CD4-positive, alpha-beta T cell treated with Interleukin-15 for 1 hour (primary cell): ENCODE results near the gene TMEM89.

ENCODE experiments used
- DNase-seq: peaks from one replicate; pipeline ENCODE4 v3.0.0-alpha.2; 2020

Gene TMEM89

DNA sequence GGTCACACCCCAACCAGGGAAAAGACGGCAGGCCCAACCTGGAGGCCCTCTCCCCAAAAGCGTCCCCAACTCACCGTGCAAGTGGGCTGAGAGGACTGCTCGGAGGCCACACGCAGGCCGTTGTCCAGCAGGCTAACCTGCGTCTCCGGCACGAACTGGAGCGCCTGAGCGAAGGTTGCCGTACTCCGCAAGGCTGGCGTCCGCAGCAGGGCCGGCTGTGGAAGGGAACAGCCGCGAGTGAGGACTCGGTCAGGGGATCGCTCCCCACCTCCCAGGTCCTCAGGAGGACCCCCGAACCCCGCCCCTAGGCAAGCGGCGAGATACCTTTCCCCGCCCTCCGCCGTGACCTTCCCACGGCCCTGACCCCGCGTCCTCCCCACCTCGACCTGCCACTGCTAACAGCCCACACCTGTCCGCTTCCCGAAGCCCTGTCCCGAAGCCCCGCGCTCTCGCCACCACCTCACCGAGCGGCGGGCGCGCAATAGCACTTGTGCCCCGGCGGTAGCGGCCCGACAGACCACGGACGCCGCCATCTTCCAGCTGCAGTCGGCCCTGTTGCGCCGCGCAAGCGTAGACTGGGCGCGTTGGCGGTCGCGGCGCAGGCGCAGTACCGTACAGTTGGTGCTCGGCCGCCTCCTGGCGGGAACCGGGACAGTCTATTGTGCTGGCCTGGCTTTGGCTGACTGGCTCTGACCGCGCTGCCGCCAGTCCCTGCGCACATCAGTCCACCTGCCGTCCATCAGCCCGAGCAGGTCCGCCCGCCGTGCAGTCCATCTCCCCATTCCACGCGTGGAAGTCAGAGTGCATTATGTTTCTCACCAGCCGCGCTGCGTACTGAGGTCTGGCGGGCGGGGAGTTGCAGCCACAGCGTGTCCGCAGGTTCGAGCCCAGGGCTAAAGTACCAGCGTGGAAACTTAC lies 12.2 kb downstream of the TMEM89 start, which contains the start of gene UQCRC1:
TSS of gene UQCRC1 (minus strand) at position 559 of the 918 bp plus-strand sequence. CDS start at position 533, 26 bp downstream.
- peak; percentile 93 for DNase-seq

DNA sequence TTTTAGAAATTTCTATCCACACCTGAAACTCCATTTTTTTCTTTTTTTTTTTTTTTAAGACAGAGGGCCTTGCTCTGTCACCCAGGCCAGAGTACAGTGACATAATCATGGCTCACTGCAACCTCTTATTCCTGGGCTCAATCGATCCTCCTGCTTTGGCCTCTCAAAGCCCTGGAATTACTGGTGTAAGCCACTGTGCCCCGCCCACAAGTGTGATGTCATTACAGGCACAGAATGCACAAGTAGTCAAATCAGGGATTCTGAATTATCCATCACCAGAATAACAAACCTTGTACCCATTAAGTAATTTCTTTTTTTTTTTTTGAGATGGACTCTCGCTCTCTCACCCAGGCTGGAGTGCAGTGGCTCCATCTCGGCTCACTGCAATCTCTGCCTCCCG lies 14.1 kb downstream of the TMEM89 start:
- DNase-seq, result no peak

DNA sequence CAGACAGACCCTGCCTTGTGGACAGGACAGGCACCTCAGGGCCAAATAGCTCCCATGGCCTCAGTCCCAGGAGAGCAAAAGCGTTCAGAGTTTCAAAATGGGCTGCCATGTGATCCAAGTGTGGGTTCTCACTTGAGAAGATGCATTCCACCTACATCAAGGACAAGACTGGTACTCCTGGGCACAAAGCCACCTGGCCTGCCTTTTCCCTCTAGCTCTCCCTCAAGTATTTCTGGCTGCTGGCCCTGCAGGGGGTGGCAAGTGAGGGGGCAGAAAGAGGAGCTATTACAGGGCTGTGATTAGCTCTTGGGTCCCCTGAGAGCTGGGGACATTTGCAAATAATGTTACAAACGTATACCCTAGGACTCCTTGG lies 20.0 kb downstream of the TMEM89 start:
- no peak for DNase-seq

DNA sequence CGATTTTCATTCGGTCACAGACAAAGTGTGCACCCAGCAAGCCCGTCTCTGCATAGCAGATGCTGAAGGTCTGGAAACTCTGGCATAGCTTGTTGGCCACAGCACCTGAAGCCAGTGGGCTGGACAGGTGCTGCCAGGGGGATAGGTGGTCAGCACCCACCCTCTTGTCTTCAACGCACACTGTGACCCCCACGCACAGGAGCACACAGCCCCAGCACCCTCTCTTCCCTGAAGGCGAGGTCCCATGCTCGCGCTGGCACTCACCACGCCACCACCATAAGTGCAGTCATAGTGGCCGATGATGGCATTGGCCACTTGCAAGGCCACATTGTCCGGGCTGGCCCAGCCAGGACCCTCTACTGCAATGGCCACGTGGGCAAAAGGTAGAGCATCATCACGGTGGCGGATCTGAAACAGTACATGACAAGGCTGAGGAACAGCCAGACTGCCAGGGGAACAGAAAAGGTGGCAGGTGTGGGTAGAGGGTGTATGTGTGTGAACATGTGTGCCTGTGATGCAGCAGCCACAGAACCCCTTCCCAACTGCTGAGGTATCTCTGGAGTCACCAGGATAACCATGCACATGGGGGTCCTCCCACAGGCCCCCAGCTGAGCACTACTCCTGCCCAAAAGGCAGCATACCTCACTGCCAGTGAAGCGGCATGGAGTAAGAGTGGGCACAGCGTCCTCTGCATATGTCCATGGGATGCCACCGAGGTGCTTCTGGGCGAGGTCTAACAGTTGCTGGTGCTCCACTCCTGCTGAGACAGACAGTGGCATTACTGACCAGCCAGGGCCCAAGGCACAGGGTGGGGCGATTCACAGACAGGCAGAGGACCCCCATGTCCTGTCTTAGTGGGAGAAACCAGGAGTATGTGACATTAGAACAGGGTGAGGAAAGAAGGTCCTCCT lies 20.6 kb downstream of the TMEM89 start:
- no peak for DNase-seq

DNA sequence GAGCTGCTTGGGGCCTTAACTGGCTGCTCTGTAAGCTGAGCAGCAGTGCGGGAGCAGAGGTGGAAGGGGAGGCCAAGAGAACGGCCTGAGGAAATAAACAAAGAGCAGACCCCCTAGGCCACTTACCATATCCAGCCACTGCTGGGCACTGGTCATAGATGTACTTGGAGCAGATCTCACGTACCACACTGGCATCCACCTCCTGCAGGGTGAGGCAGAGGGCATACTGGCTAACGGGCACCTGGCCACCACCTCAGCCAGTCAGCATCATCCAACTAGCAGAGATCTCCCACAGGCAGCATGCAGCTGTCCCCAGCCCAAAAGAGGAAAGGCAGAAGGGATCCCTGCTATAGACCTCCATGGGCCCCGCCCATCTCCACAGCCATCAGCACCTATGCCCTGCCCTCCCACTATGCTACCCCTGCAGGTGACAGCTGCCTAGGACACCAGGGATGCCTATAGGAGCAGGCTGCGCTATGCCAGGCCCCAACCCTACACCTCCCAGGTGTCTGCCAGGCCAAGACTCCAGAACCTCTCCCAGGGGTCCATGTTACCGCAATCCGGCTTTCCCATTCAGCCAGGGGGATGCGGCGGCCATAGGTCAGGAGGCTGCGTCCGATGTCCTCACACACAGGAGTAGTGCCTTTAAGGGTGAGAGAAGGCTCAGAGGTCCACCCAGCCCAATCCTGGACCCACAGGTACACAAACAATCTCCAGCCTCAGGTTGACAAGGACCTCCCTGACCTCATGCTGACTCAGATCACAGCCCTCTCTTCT lies 21.9 kb downstream of the TMEM89 start:
- no peak for DNase-seq

DNA sequence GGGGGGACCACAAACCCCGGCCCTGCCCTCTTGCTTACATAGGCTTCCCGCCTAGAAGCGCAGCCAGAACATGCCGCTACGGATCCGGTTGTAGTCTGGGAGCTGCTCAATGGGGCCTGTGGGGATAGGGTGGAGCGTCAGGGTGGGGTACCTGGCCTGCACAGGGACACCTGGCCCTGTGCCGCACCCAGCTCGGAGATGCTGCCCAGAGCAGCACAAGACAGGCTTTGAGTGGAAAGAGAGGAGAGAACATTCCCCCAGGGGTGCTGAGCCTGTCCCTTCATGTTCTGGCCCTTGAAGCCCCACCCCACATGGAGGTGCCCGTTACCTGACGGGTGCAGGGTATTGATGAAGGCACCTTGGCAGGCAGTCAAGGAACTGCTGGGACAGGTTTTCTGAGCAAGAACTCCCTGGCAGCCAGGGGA lies 22.5 kb downstream of the TMEM89 start:
- no peak for DNase-seq

DNA sequence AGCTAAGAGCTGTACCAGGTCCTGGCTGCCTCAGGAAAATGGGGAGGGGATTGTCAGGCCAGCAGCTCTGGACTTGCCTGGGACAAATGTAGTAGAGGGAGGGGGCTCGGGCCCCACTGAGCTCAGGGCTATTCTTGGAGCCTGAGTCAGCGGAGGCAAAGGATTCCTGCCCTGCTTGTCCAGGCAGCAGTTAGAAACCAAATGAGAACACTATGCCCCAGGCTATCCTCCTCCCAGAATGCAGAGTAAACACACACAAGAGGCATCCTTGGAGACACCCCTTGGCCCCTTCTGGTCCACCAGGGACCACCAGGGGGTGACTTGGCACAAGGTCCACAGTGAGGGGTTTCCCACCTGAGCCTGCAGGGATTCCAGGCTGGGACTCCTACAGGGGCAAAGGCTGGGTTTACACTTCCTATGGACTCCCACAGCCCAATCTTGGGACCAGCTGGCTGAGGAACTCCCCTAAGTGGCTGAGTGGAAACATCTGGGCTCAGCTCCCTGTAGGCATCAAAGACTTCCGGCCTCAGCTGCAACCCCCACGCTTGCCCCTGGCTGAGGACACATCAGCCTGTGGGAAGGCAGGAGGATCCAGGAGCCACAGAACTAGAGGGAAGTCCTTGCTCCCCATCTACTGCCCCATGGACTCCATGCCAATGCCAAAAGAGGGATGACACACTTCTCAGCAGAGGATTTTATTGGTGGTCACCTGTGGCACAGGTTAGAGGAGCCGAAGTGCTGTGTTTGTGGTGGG lies 23.1 kb downstream of the TMEM89 start:
- no peak for DNase-seq

DNA sequence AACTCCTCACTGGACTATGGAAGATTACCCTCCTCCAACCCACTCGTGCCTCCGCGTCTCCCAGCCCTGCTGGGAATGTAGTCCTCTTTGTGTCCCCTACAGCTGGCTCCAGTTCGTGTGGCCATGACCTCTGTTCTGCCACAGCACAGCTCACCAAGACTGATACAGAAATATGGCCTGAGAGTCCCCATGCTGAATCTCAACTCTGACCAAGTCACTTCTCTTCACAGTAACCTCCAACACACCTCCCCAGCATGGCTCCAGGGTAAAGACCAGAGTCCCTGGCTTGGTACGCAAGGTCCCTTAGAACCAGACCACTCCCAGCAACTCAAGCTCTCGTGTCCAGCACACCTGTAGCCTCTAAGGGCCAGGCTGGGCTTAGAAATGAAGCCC lies 24.2 kb downstream of the TMEM89 start:
- DNase-seq, result no peak

DNA sequence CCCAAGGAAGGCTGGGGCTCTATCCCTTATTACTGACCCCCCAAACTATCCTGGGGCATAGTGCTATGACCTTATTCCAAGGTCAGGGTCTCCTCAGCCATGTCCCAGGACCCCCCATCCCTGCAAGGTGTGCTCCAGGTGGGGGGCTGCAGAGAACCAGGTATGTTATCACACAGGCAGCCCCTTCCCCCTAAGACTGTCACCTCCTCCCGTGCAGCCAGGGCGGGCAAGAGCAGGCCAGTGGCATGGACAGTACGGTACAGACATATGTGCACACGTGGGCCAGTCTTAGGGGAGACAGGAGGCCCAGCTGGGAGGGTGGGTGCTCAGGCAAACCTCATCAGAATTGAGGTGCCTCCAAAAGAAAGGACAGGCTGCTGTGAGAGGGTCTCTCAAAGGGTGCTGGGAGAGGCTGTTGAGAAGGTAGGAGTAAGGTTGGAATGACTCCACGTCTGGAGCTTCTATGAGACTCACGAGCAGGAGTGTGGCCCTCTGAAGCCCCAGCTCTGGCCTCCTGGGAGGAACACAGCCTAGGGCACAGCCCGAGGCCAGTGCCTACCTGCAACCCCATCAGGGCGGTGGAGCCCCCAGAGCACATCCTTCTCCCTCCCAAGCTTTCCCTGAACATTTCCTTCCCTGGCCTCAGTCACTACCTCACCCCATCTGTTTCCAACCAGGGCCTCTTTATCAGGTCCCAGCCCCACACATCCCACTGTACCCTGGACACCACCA lies 24.7 kb downstream of the TMEM89 start:
- DNase-seq, result no peak

DNA sequence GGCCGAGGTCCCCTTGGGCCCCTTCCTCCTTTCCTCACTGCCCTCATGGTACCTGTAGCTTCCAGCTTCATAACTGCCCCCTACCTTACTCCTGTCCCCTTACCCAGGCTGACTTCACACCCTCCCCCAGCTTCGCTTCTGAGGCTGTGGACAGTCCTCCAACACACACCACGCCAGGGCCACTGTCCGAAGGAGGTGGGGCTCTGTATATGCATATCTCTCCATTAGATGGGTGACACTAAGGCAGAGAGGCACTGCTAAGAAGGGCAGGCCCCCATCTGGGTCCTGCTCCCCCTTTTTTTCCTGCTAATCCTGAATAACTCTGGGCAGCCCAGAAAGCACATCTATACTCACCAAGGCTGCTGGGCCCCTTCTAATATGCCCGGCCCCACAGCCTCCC lies 25.4 kb downstream of the TMEM89 start:
- no peak for DNase-seq

DNA sequence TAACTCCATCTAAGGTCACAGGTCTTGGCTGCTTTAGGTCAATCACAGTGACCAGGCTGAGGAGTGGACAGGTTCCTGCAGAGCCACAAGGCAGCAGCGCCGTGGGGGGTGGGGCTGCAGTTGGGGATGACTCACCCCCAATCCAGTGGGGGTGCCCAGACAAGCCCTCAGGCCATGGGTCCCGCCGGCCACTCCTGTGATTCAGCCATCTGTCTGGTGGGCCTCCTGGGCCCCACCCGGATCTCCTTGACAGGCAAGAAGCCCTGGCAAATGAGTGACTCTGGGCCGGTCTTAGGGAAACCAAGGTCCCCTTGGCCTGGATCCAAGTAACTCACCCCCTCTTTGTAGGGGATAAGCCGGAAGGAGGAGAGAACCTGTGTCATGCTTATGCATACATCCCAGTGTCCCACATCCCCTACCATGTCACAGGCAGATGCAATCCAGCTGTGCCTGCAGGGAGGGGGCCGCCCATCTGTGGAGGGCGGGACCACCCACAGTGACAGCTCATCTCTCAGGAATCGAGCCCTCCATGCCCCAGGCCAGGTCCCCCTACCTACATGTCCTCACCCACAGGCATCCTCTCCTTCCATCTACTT lies 25.9 kb downstream of the TMEM89 start:
- peak; percentile 29 for DNase-seq

DNA sequence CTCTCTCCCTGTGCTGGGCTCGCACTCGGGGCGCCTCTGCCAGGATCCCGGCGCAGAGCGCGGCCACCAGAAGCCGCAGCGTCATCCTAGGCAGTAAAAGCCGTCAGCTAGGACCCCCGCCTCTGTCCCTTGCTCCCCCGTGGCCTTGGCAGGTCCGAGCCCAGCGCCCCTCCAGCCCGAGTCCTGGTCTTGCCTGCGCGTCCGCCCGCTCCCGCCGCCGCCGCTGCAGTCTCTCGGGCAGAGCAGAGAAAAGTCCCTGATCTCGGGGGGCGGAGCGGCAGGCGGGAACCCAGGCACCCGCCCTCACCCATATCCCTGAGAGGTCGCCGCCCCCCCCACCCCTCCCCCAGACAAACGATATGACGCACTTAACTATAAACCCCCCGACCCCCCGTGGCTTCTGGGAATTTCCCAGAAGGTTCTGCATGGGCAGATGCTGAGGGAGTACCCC lies 26.5 kb downstream of the TMEM89 start, which contains the start of gene COL7A1:
TSS of gene COL7A1 (minus strand) at position 255 of the 451 bp plus-strand sequence. CDS start at position 85, 170 bp downstream.
- DNase-seq, result no peak

DNA sequence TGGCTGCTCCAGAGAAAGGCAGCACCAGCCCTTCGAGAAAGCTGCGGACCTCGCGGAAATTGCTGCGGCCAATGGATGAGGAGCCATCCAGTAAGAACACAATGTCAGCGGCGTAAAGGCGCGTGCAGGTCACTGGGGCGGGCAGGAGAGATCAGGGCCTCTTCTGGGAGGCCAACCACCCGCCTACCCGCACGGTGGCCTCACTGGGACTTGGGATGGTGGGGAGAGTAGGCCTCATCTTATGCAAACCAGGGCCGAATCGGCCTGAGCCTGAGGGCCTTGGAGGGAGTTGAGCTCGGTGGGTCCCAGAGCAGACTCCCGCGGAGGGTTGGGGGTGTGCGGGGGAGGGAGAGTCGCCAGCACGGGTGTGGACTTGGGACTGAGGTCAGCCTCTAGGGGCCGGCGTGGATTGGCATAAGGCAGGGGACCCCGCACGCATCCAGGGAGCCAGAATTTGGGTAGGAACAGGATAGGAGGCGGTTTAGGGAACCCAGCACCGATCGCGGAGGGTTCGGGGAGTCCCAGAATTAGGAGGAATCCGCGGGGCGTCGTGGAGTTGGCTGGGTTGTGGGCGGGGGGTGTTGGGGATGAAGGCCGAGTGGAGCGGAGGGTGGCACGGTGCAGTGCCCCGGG lies 27.0 kb downstream of the TMEM89 start:
- no peak for DNase-seq

DNA sequence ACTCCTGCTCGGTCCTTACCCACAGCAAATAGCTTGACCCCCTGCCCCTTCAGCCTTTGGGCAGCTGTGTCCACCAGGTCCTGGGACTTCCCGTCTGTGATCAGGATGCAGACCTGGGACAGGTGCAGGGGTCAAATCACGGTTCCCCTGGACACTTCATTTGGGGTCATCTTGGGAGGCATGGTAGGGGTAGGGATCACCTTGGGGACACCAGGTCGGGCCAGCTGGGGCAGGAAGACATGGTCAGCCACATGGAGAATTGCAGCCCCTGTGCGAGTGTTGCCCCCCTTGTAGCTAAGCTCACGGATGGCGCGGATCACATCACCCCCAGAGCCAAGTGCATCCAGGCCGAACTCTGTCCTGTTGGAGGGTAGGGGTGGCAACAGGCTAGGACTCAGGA lies 28.2 kb downstream of the TMEM89 start:
- no peak for DNase-seq

DNA sequence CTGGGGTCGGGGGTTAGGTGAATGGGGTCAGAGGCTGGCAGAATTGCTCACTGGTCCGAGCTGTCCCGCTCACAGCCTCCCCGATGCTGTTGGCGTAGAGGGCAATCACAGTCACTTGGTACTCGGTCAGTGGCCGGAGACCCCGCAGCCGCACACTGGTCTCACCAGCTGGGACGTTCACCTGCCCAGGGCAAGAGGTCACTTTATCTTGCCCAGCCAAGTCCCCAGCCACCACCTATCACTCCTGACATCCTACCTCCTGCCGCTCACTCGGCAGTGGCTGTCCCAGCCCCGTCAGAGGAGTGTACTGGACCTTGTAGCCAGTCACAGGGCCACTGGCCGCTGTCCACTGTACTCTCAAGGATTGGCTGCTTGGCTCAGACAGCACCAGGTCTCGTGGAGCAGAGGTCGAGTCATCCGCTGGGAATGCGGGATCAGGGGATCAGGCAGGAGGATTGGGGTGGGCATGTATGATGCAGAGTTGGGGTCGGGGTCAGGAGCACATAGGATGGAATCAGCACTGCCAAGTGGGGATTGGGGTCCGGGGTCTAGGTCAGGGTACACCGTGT lies 29.0 kb downstream of the TMEM89 start:
- no peak for DNase-seq

DNA sequence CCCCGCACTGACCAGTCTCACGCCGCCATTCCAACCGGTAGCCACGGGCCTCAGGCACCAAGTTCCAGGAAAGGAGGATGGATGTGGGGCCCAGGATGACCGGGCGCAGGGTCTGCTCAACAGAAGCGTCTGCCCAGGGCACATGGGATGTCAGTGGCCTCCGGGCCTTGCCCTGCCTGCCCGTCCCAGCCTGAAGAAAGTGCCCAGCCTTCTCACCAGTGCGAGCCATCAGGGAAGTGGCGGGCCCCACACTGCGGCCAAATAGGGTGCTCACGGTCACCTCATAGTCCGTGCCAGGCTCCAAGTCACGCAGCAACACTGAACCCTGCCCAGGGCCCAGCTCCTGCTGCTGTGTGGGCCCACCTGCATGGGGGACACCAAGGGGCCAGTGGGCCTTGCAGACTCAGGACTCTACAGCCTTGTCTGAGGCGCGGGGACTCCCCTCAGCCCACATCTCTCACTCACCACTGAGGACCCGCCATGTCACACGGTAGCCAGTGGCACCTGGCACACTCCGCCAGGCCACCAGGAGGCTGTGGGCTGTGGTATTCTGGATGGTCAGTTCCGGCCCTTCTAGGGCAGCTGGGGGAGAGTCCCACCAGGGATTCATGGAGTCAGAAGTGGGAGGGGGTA lies 29.6 kb downstream of the TMEM89 start:
- no peak for DNase-seq

DNA sequence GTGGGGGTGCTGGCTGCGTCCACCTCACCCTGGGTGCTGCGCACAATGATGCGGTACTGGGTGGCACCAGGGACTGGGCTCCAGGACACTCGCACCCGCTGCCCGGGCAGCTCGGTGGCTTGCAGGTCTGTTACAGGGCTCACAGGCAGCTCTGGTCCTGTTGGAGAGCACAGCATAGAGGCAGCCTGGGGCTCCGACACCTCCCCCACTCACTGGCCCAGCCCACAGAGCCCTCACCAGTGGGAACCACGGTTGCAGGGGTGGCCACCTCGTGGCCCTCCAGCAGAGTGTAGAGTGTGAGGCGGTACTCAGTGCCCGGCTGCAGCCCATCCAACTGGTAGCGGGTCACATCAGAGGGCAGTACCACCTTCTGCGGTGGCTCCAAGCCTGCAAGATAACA lies 30.1 kb downstream of the TMEM89 start:
- DNase-seq, result no peak

DNA sequence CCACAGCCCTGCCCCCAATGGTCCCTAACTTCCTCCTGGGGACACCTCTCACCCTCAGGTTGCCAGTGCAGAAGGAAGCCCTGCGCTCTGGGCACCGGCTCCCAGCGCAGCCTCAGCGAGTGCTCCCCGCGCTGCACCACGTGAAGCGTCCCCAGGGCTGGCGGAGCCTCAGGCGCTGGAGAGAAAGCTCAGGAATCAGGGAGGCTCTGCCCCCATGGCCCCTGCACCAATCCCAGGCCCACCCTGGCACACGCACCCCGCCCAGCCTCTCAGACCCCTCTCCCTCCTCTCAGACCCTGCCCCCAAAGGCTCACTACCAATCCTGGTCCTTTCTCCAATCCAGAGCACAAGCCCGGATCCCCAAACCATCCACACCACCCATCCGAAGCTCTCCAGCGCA lies 33.3 kb downstream of the TMEM89 start:
- no peak for DNase-seq

DNA sequence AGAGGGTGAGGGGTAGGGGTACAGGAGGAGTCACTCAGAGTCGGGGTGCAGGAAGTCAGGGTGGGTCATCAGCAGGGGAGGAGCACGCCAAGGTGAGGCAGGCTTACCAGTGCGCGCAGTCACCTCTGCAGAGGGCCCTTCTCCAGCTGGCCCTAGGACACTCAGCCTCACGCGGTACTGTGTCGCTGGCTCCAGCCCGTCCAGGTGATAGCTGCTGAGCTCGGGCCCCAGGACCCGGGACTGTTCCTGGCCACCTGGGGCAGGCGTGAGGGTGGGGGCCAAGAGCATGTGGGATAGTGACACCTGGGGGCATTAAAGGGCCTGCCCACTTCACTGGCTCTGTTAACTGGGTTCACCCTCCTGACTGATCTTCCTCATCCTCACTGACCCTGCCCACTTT lies 33.9 kb downstream of the TMEM89 start:
- no peak for DNase-seq
